Stimulated activated CD8-positive, alpha-beta memory T cell treated with anti-CD3 and anti-CD28 coated beads, Interleukin-4, amount 100 ng/mL, for 24 hours (primary cell): Measurements from ENCODE around the gene ZNF410.

Experiments used
- DNase-seq: peaks from one replicate; pipeline ENCODE4 v3.0.0-alpha.2; 2020; ENCODE audit warnings: low read depth

The ZNF410 gene

GRCh38 chr14:73955674-73956073, 69.0 kb downstream of the ZNF410 start:
- DNase-seq = no peak

GRCh38 chr14:73958591-73958990, 71.9 kb downstream of the ZNF410 start:
- no peak for DNase-seq

- DNase-seq = no peak
These were observed 74.5 kb downstream of the ZNF410 start for GRCh38 chr14:73961192-73961591.

GRCh38 chr14:73965216-73965615, 78.6 kb downstream of the ZNF410 start:
- no peak for DNase-seq

- DNase-seq = no peak
These were observed 82.2 kb downstream of the ZNF410 start for GRCh38 chr14:73968885-73969284.

- DNase-seq = no peak
These were observed 86.8 kb downstream of the ZNF410 start for GRCh38 chr14:73973497-73973896.

GRCh38 chr14:73976125-73976524, 89.5 kb downstream of the ZNF410 start:
- no peak for DNase-seq

GRCh38 chr14:73977896-73978295, 91.2 kb downstream of the ZNF410 start:
- DNase-seq = no peak
